Stimulated activated CD4-positive, alpha-beta T cell treated with anti-CD3 and anti-CD28 coated beads, Interleukin-15, amount 100 ng/mL, for 24 hours (primary cell): ENCODE data around the gene CD8B.

Source experiments
- DNase-seq: peaks from one replicate; pipeline ENCODE4 v3.0.0-alpha.2; 2020

CD8B gene

DNA sequence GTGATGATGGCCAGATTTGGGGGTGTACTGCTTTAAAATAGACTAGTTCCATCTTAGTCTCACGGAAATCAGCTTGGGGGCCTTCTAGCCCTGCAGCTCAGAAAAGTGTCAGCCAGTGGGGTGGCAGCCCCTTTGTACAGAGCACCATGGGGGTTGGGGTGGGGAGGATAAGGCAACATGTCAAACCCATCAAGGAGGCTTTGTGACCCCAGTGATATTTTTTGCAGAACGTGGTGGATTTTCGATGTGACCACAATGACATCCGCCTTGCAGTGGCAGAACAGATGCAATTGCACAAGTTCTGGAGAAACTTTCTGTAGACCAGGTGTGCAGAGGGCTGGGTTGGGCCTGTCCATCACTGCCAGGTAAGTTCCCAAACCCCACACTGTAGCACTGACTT is 67.9 kb downstream of the CD8B start:
- DNase-seq, result no peak

GRCh38 chr2:86791573-86791972 is 70.1 kb downstream of the CD8B start:
- DNase-seq, result no peak

- peak; percentile 54 for DNase-seq
Measured at GRCh38 chr2:86790676-86791572, 70.8 kb downstream of the CD8B start, which contains the start of gene CD8A. Gene CD8A (minus strand): TSS chr2:86790913. CDS start chr2:86790825, 88 bp downstream.

- DNase-seq, result peak; percentile 18
Measured at GRCh38 chr2:86790134-86790675, 71.5 kb downstream of the CD8B start.

DNA sequence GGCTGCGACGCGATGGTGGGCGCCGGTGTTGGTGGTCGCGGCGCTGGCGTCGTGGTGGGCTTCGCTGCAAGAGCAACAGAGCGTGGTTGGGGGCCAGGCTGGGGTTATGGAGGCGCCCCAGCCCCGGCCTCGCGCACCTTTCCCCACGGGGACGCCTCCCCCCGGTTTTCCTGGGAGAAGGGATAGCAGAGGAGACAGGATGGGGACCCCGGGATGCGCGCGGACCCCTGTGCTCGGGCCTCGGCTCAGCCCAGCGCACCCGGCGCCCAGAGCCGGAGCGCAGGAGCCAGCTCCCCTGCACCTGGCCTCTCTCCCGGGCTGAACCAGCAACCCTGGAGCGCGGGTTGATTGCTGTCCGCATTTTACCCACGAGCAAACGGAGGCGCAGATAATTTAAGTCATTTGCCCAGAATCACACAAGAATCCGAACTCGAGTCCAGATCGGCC is 72.0 kb downstream of the CD8B start:
- DNase-seq, result no peak

- DNase-seq, result peak; percentile 23
Measured at GRCh38 chr2:86788881-86789686, 72.6 kb downstream of the CD8B start.

DNA sequence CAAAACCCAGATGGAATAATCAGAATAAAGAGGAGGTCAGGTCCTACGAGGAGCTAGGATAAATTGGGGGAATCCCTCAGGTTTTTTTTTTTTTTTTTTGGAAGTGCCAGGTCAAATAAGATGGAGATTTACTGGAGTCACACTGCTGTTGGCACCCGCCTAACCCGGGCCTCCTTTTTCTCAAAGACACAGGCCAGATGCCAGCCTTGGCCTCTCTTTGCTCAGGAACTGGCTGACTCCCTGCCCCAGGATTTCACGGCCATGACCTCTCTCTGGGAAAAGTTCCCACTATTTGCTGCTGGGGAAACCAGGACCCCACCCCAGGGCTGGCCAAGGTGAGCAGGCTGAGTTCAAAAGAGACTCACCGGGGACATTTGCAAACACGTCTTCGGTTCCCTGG is 73.5 kb downstream of the CD8B start:
- DNase-seq, result no peak

GRCh38 chr2:86787736-86788135 is 74.0 kb downstream of the CD8B start:
- no peak for DNase-seq

GRCh38 chr2:86786001-86786536 is 75.6 kb downstream of the CD8B start:
- DNase-seq, result no peak

- no peak for DNase-seq
Measured at GRCh38 chr2:86785456-86785855, 76.2 kb downstream of the CD8B start.

GRCh38 chr2:86783615-86784339 is 77.9 kb downstream of the CD8B start:
- no peak for DNase-seq

DNA sequence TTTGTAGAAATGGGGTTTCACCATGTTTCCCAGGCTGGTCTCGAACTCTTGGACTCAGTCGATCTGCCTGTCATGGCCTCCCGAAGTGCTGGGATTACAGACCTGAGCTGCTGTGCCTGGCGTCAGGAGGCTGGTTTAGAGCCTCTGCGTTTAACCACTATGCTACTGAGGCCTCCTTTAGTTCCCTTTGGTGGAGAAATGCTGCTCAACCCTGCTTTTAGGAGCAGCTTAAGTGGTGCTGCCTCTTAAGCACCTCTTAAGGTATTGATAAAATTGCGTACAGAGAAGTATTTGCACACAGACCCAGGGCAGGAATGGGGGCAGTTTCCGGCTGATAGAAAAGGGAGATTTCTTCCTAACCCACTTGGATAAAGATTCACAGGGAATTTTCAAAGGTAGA is 78.9 kb downstream of the CD8B start:
- DNase-seq, result no peak

- no peak for DNase-seq
Measured at GRCh38 chr2:86781363-86781762, 80.3 kb downstream of the CD8B start.

- no peak for DNase-seq
Measured at GRCh38 chr2:86779971-86780370, 81.7 kb downstream of the CD8B start.

GRCh38 chr2:86778957-86779356 is 82.7 kb downstream of the CD8B start:
- no peak for DNase-seq

- no peak for DNase-seq
Measured at GRCh38 chr2:86776532-86776931, 85.2 kb downstream of the CD8B start.

DNA sequence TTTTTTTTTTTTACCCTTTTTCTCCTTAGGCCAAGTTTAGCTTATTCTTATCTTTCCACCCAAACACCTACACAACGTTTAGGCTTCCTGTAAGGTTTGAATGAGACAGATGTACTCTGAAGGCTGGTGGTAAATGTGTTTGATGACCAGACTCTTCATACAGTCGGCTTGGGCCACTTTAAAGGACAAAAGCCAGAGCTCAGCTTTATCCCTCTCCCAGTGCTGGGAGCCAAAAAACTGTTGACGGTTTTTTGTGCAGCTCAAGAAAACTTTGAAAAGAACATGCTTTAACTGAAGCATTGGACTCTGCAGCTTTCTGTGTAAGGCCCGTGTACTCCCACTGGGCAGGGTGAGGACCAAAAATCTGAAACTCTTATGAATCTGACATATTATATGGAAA is 86.3 kb downstream of the CD8B start:
- DNase-seq, result no peak

- no peak for DNase-seq
Measured at GRCh38 chr2:86774862-86775261, 86.8 kb downstream of the CD8B start.

GRCh38 chr2:86772611-86773010 is 89.1 kb downstream of the CD8B start:
- no peak for DNase-seq

GRCh38 chr2:86770816-86771301 is 90.8 kb downstream of the CD8B start:
- DNase-seq, result no peak

- no peak for DNase-seq
Measured at GRCh38 chr2:86769838-86770237, 91.8 kb downstream of the CD8B start.

GRCh38 chr2:86768189-86768949 is 93.3 kb downstream of the CD8B start:
- no peak for DNase-seq
